HepG2 (cell line): ENCODE data around the gene FBXO33. TPM values are rescaled to one million over a fixed set of nuclear protein-coding genes. Genes with fewer than 3 reads are reported as not detected.

Experiments
- ATAC-seq: fragments of 200-7000 bp; cut with Tn5 transposase; 3 replicates; pipeline ENCODE4 v1.9.1; 2020; ENCODE audit warnings: mild to moderate bottlenecking, moderate library complexity
- BruUV-seq: library from RNA; stranded (reverse); fragments of 400-500 nt; replicated peaks from 2 replicates; lab custom pipeline; 2021; lab: Mats Ljungman, UMichigan
- CTCF ChIA-PET: fragments of 300-600 bp; formaldehyde crosslinking; extraction: SDS; loops from one replicate; lab custom pipeline; 2021; ENCODE audit warnings: low total read pairs, inconsistent platforms, low intra/inter-chr PET ratio; lab: Yijun Ruan, JAX
- POLR2A ChIA-PET: fragments of 350-600 bp; sonication (Branson Sonifier 250); formaldehyde crosslinking; loops from one replicate; lab custom pipeline; 2020; ENCODE audit warnings: antibody characterized with exemption, inconsistent platforms; lab: Yijun Ruan, JAX
- DNase-seq: peaks from one replicate; pipeline ENCODE4 v3.0.0-alpha.2; 2015; ENCODE audit warnings: low spot score
- FAIRE-seq: peaks from 3 replicates; lab custom pipeline; 2011; peaks lifted over from hg19 to GRCh38; lab: Jason Lieb, UNC
- H2AFZ ChIP-seq: one replicate; pipeline ENCODE4 v1.6.1; 2011; ENCODE audit warnings: low read length, inconsistent platforms
- H3K27ac ChIP-seq: fragments of 300-600 bp; 3 replicates; pipeline ENCODE4 v1.8.0; 2011; ENCODE audit warnings: mixed run types, mild to moderate bottlenecking, mixed read lengths, low read length, inconsistent platforms; ENCODE audit not compliant: insufficient read depth; ENCODE audit errors: extremely low read length
- H3K27me3 ChIP-seq, 2 experiments: fragments of 200-600 bp in 1 of 2; 2 replicates in 1 of 2; 3 replicates in 1 of 2; pipeline versions ENCODE4 v1.6.0 to v1.8.0; 2011; ENCODE audit warnings: low read length in 2 of 2, mild to moderate bottlenecking in 2 of 2, moderate library complexity in 2 of 2, inconsistent platforms in 1 of 2; ENCODE audit not compliant: insufficient read depth in 2 of 2, control insufficient read depth in 1 of 2
- H3K36me3 ChIP-seq, 2 experiments: fragments of 200-600 bp in 1 of 2; replicated peaks in 1 of 2; 2 replicates in 1 of 2; 3 replicates in 1 of 2; pipeline versions ENCODE4 v1.5.1 to v1.8.0; 2011; ENCODE audit warnings: low read length in 2 of 2, inconsistent platforms in 1 of 2; ENCODE audit not compliant: insufficient read depth in 2 of 2, control insufficient read depth in 1 of 2
- H3K4me1 ChIP-seq: 2 replicates; pipeline ENCODE4 v1.5.1; 2012; ENCODE audit warnings: low read length, inconsistent platforms; ENCODE audit not compliant: insufficient read depth
- H3K4me2 ChIP-seq: 2 replicates; pipeline ENCODE4 v1.6.0; 2011; ENCODE audit warnings: low read depth, low read length, inconsistent platforms
- H3K4me3 ChIP-seq, 3 experiments: fragments of 200-600 bp in 1 of 3; sonication (generic), shearing (Covaris generic) in 1 of 3; replicated peaks in 1 of 3; 2 replicates each; pipeline ENCODE4 v1.5.1; 2011 to 2016; ENCODE audit warnings: low read length in 3 of 3, inconsistent platforms in 2 of 3, low read depth in 2 of 3, mild to moderate bottlenecking in 2 of 3, control low read depth in 1 of 3, mixed read lengths in 1 of 3; ENCODE audit not compliant: insufficient read depth in 1 of 3
- H3K79me2 ChIP-seq: one replicate; pipeline ENCODE4 v1.6.1; 2011; ENCODE audit warnings: low read length, inconsistent platforms; ENCODE audit not compliant: insufficient read depth
- H3K9ac ChIP-seq: 2 replicates; pipeline ENCODE4 v1.6.0; 2011; ENCODE audit warnings: mild to moderate bottlenecking, low read depth, low read length, inconsistent platforms; ENCODE audit not compliant: insufficient read depth
- H3K9me3 ChIP-seq: 2 replicates; pipeline ENCODE4 v1.5.1; 2012; ENCODE audit warnings: mild to moderate bottlenecking, low read length
- H4K20me1 ChIP-seq: 2 replicates; pipeline ENCODE4 v1.6.0; 2011; ENCODE audit warnings: inconsistent platforms, mild to moderate bottlenecking, low read length, moderate library complexity; ENCODE audit not compliant: insufficient read depth
- HNRNPK ChIP-seq: fragments of 200-400 bp; formaldehyde crosslinking; IDR thresholded peaks from 2 replicates; pipeline ENCODE4 v1.6.1; 2018; ENCODE audit warnings: low read length, low read depth, moderate library complexity, mild to moderate bottlenecking; ENCODE audit not compliant: poor library complexity, severe bottlenecking
- NKX3-1 ChIP-seq: sonication (generic); formaldehyde crosslinking; IDR thresholded peaks from 2 replicates; pipeline ENCODE4 v1.5.0; 2020; ENCODE audit warnings: missing genetic modification reagents
- PCBP1 ChIP-seq: fragments of 200-400 bp; formaldehyde crosslinking; IDR thresholded peaks from 2 replicates; pipeline ENCODE4 v1.6.1; 2017; ENCODE audit warnings: mild to moderate bottlenecking, low read depth, low read length, borderline replicate concordance
- RBM22 ChIP-seq: fragments of 200-400 bp; formaldehyde crosslinking; optimal IDR thresholded peaks from 2 replicates; pipeline ENCODE3; 2017; ENCODE audit warnings: mild to moderate bottlenecking, low read length, moderate library complexity
- ZNF674 ChIP-seq: sonication (generic); formaldehyde crosslinking; IDR thresholded peaks from 2 replicates; pipeline ENCODE4 v1.5.0; 2020; ENCODE audit warnings: low read depth, mild to moderate bottlenecking, missing genetic modification reagents
- ZNF740 ChIP-seq: sonication (generic); formaldehyde crosslinking; IDR thresholded peaks from 2 replicates; pipeline ENCODE4 v1.4.0; 2020; ENCODE audit warnings: missing genetic modification reagents
- WGBS: methylation state at CpG from one replicate; pipeline ENCODE4 v1.1.6; 2017; ENCODE audit warnings: low lambda C conversion rate; 5-methylcytosine and 5-hydroxymethylcytosine counted together
- in situ Hi-C: cut with HindIII; loops from 2 replicates; pipeline ENCODE4 v1.10.0; 2017; ENCODE audit warnings: low pct_unique_long_range_greater_than_20kb; ENCODE audit not compliant: extremely low pct_ligation_motif_present
- intact Hi-C: fragments of 100-400 bp; cut with micrococcal nuclease; formaldehyde crosslinking; loops from one replicate; pipeline ENCODE4 v1.10.0; 2022; ENCODE audit not compliant: unreplicated experiment
- polyA plus RNA-seq, 8 experiments: library from polyadenylated mRNA; depleted of rRNA in 3 of 8; stranded (reverse) in 7 of 8; unstranded in 1 of 8; fragments of >200 nt; fragmentation: Illumina TruSeq in 4 of 8; extraction: Trizol in 4 of 8; gene quantifications; 2 replicates each; pipeline versions ENCODE4 v1.2.1 to v1.2.3, GENCODE V29; 2011 to 2016; ENCODE audit warnings: low read depth in 4 of 8, missing spikeins in 1 of 8, mixed read lengths in 1 of 8; ENCODE audit not compliant: insufficient read depth in 1 of 8
- total RNA-seq, 5 experiments: library from RNA; depleted of rRNA; stranded (reverse); fragments of >200 nt; fragmentation: Illumina TruSeq; extraction: Trizol; gene quantifications; 2 replicates each; pipeline ENCODE4 v1.2.3, GENCODE V29; 2016; ENCODE audit warnings: low read depth in 1 of 5
- TF ChIP-seq, protein P1 (sequence below): sonication (generic); formaldehyde crosslinking; IDR thresholded peaks from 2 replicates; pipeline ENCODE4 v1.4.0; 2020; ENCODE audit warnings: mild to moderate bottlenecking, missing genetic modification reagents
- TF ChIP-seq, protein P2 (sequence below): sonication (generic); formaldehyde crosslinking; IDR thresholded peaks from 2 replicates; pipeline ENCODE4 v1.4.0; 2020; ENCODE audit warnings: missing genetic modification reagents, borderline replicate concordance

FBXO33 gene
- total and polyA plus RNA-seq, 2 of the 13 experiments (the other 11 are each of a cell fraction or from before 2014, with no cell fraction given) = 15.5 to 16.9 TPM

DNA sequence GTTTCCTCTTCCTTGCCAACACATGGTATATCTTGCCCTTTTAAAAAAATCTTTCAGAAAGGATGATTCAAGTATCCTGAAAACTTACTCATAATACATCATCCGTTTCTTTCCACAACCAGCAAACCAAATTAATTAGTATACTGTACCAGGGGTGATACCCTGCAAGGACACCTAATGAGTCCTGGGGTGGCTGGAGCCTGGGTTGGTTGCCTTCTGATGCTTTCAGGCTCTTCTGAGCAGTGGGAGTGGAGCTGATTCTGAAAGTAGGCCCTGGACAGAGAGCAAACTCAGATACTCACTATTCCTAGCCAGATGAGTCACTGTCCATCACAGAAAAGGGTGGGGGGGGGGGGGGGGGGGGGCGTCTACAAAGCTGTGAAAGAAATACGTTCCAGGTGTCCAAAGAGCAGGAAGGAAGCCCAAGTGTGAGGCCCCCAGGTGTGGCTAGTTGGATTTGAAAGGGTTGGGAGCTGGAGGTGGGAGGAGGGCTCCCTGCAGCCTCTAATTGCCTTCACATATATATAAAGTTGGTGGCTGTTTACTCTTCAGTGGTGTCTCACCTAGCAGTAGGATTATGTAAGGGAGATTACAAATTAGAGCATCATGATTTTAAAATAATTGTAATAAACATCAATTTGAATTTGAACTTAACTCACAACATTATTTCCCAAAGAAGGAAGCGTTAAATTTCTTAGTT lies 36.5 kb downstream of the FBXO33 start:
- ATAC-seq (peak; percentile 57), DNase-seq (no peak), FAIRE-seq (no peak)
- POLR2A ChIA-PET = interaction anchor here (1.2 kb wide), 1 partner anchor 294 kb away, joined by 3 read pairs; no protein-coding TSS in a partner anchor
- H3K36me3 ChIP-seq = peaks cover 6 to 26% of the 10 kb centered on the region in 2 experiments; a peak in 4 of 5 replicates
- BruUV-seq = no TSS peak
- no peaks in the 10 kb centered on the region for H4K20me1 ChIP-seq
- H3K9ac ChIP-seq = no peak overlapping the region
- H3K4me3 ChIP-seq = no peak overlapping the region
- no peaks in the 10 kb centered on the region for H3K79me2 ChIP-seq
- in situ Hi-C loops = no loop called here
- H3K27ac ChIP-seq = no peak overlapping the region
- CTCF ChIA-PET = no interaction called here
- H3K9me3 ChIP-seq = no peaks in the 10 kb centered on the region
- H3K4me2 ChIP-seq = no peak overlapping the region
- intact Hi-C loops = no loop called here
- WGBS = 68% methylated on average over 4 of the region's 4 CpGs
- TF ChIP-seq, protein P1, sequence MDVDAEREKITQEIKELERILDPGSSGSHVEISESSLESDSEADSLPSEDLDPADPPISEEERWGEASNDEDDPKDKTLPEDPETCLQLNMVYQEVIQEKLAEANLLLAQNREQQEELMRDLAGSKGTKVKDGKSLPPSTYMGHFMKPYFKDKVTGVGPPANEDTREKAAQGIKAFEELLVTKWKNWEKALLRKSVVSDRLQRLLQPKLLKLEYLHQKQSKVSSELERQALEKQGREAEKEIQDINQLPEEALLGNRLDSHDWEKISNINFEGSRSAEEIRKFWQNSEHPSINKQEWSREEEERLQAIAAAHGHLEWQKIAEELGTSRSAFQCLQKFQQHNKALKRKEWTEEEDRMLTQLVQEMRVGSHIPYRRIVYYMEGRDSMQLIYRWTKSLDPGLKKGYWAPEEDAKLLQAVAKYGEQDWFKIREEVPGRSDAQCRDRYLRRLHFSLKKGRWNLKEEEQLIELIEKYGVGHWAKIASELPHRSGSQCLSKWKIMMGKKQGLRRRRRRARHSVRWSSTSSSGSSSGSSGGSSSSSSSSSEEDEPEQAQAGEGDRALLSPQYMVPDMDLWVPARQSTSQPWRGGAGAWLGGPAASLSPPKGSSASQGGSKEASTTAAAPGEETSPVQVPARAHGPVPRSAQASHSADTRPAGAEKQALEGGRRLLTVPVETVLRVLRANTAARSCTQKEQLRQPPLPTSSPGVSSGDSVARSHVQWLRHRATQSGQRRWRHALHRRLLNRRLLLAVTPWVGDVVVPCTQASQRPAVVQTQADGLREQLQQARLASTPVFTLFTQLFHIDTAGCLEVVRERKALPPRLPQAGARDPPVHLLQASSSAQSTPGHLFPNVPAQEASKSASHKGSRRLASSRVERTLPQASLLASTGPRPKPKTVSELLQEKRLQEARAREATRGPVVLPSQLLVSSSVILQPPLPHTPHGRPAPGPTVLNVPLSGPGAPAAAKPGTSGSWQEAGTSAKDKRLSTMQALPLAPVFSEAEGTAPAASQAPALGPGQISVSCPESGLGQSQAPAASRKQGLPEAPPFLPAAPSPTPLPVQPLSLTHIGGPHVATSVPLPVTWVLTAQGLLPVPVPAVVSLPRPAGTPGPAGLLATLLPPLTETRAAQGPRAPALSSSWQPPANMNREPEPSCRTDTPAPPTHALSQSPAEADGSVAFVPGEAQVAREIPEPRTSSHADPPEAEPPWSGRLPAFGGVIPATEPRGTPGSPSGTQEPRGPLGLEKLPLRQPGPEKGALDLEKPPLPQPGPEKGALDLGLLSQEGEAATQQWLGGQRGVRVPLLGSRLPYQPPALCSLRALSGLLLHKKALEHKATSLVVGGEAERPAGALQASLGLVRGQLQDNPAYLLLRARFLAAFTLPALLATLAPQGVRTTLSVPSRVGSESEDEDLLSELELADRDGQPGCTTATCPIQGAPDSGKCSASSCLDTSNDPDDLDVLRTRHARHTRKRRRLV (CRISPR knock-in tag) = no peak
- TF ChIP-seq PCBP1 (0 out of 2 replicates have a peak, but pooled peaks have one; percentile 26), ZNF674 (CRISPR knock-in tag) (no peak), NKX3-1 (CRISPR knock-in tag) (no peak), HNRNPK (peak; percentile 83), ZNF740 (CRISPR knock-in tag) (no peak; the same call in 1 of the 2 replicates), RBM22 (peak; percentile 65)
- TF ChIP-seq, protein P2, sequence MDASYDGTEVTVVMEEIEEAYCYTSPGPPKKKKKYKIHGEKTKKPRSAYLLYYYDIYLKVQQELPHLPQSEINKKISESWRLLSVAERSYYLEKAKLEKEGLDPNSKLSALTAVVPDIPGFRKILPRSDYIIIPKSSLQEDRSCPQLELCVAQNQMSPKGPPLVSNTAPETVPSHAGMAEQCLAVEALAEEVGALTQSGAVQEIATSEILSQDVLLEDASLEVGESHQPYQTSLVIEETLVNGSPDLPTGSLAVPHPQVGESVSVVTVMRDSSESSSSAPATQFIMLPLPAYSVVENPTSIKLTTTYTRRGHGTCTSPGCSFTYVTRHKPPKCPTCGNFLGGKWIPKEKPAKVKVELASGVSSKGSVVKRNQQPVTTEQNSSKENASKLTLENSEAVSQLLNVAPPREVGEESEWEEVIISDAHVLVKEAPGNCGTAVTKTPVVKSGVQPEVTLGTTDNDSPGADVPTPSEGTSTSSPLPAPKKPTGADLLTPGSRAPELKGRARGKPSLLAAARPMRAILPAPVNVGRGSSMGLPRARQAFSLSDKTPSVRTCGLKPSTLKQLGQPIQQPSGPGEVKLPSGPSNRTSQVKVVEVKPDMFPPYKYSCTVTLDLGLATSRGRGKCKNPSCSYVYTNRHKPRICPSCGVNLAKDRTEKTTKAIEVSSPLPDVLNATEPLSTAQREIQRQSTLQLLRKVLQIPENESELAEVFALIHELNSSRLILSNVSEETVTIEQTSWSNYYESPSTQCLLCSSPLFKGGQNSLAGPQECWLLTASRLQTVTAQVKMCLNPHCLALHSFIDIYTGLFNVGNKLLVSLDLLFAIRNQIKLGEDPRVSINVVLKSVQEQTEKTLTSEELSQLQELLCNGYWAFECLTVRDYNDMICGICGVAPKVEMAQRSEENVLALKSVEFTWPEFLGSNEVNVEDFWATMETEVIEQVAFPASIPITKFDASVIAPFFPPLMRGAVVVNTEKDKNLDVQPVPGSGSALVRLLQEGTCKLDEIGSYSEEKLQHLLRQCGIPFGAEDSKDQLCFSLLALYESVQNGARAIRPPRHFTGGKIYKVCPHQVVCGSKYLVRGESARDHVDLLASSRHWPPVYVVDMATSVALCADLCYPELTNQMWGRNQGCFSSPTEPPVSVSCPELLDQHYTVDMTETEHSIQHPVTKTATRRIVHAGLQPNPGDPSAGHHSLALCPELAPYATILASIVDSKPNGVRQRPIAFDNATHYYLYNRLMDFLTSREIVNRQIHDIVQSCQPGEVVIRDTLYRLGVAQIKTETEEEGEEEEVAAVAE (CRISPR knock-in tag) = no peak
- TF ChIP-seq, all 625 proteins: peak for 3
- H2AFZ ChIP-seq = no peak overlapping the region
- H3K4me1 ChIP-seq = no peaks in the 10 kb centered on the region
- H3K27me3 ChIP-seq = no peaks in the 10 kb centered on the region
